Neural progenitor cell (in vitro differentiated cells): ENCODE results near the gene PLPP6.

ENCODE experiments used
- EZH2 ChIP-seq: fragments of 200-600 bp; sonication (generic); IDR thresholded peaks from 2 replicates; pipeline ENCODE4 v1.6.1; 2017; ENCODE audit warnings: antibody characterized with exemption, mild to moderate bottlenecking, moderate library complexity
- EZH2phosphoT487 ChIP-seq: fragments of 200-600 bp; sonication (generic); IDR thresholded peaks from 2 replicates; pipeline ENCODE4 v1.6.1; 2017; ENCODE audit warnings: antibody characterized with exemption
- TF ChIP-seq, protein P1 (sequence below): fragments of 200-600 bp; sonication (generic); IDR thresholded peaks from 2 replicates; pipeline ENCODE4 v1.5.1; 2017; ENCODE audit warnings: antibody characterized with exemption, mild to moderate bottlenecking

DNA sequence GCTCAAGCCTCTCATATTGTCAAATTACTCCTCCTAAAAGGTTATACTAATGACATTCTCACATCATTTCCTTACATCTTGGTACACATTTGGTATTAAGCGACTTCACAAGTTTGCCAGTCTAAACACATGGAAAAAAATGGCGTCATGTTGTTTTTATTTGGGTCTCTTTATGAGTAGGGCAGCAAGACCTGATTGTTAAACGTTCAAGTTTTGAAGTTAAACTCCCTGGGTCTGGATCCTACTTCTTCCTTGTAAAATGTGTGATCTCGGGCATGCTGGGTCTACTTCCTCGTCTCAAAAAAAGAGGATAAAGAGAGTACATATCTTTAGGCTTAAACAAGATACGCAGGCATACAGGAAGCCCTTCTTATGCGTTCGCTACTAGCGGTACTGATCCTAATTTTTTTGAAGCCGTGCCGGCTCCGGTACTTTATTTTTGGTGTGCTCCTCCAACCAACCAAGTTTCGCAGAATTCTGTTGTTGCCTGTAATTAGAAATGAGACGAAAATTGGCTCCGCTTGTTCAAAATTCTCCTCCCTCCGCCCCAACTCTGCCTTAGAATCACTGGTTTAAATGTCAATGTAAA is 16.7 kb downstream of the PLPP6 start:
- TF ChIP-seq, protein P1, sequence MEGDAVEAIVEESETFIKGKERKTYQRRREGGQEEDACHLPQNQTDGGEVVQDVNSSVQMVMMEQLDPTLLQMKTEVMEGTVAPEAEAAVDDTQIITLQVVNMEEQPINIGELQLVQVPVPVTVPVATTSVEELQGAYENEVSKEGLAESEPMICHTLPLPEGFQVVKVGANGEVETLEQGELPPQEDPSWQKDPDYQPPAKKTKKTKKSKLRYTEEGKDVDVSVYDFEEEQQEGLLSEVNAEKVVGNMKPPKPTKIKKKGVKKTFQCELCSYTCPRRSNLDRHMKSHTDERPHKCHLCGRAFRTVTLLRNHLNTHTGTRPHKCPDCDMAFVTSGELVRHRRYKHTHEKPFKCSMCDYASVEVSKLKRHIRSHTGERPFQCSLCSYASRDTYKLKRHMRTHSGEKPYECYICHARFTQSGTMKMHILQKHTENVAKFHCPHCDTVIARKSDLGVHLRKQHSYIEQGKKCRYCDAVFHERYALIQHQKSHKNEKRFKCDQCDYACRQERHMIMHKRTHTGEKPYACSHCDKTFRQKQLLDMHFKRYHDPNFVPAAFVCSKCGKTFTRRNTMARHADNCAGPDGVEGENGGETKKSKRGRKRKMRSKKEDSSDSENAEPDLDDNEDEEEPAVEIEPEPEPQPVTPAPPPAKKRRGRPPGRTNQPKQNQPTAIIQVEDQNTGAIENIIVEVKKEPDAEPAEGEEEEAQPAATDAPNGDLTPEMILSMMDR: no peak
- no peak for TF ChIP-seq EZH2
- TF ChIP-seq EZH2phosphoT487: no peak
